GM19463 (cell line): ENCODE measurements around the gene ROBO1.

Experiments
- ATAC-seq: cut with Tn5 transposase; IDR thresholded peaks from one replicate; pipeline ENCODE4 v1.9.1; 2021; ENCODE audit warnings: mild to moderate bottlenecking, moderate library complexity; ENCODE audit not compliant: unreplicated experiment

The ROBO1 gene

GRCh38 chr3:79097964-79098660 is 669.7 kb downstream of the ROBO1 start:
- no peak for ATAC-seq

- no peak for ATAC-seq
These were observed 673.1 kb downstream of the ROBO1 start for GRCh38 chr3:79094654-79095053.

- ATAC-seq = peak; percentile 90
These were observed 681.3 kb downstream of the ROBO1 start for GRCh38 chr3:79086514-79086913.

GRCh38 chr3:79085171-79085570 is 682.6 kb downstream of the ROBO1 start:
- ATAC-seq = no peak

- no peak for ATAC-seq
These were observed 686.5 kb downstream of the ROBO1 start for GRCh38 chr3:79081335-79081734.

GRCh38 chr3:79074558-79074957 is 693.2 kb downstream of the ROBO1 start:
- no peak for ATAC-seq

GRCh38 chr3:79067734-79068133 is 700.1 kb downstream of the ROBO1 start:
- no peak for ATAC-seq

- ATAC-seq = no peak
These were observed 701.3 kb downstream of the ROBO1 start for GRCh38 chr3:79066481-79066880.

GRCh38 chr3:79063624-79064023 is 704.2 kb downstream of the ROBO1 start:
- no peak for ATAC-seq

- no peak for ATAC-seq
These were observed 710.0 kb downstream of the ROBO1 start for GRCh38 chr3:79057756-79058155.

- no peak for ATAC-seq
These were observed 711.3 kb downstream of the ROBO1 start for GRCh38 chr3:79056498-79056897.

GRCh38 chr3:79052054-79052681 is 715.6 kb downstream of the ROBO1 start:
- no peak for ATAC-seq

- no peak for ATAC-seq
These were observed 720.2 kb downstream of the ROBO1 start for GRCh38 chr3:79047581-79047980.

GRCh38 chr3:79041621-79042020 is 726.2 kb downstream of the ROBO1 start:
- no peak for ATAC-seq

- no peak for ATAC-seq
These were observed 727.1 kb downstream of the ROBO1 start for GRCh38 chr3:79040701-79041100.

GRCh38 chr3:79040091-79040490 is 727.7 kb downstream of the ROBO1 start:
- no peak for ATAC-seq

GRCh38 chr3:79039192-79039591 is 728.6 kb downstream of the ROBO1 start:
- ATAC-seq = no peak

- ATAC-seq = no peak
These were observed 729.2 kb downstream of the ROBO1 start for GRCh38 chr3:79038636-79039035.

- ATAC-seq = no peak
These were observed 729.7 kb downstream of the ROBO1 start for GRCh38 chr3:79038057-79038456.

GRCh38 chr3:79032686-79033318 is 735.0 kb downstream of the ROBO1 start:
- peak; percentile 76 for ATAC-seq

GRCh38 chr3:79030157-79030556 is 737.6 kb downstream of the ROBO1 start:
- no peak for ATAC-seq

- ATAC-seq = no peak
These were observed 738.9 kb downstream of the ROBO1 start for GRCh38 chr3:79028916-79029315.
